NCI-H1048 (cell line): Measurements from ENCODE around the gene CPPED1.

Source experiments
- DNase-seq: peaks from one replicate; lab custom pipeline; 2025; lab: John Stamatoyannopoulos, UW

The CPPED1 gene

DNA sequence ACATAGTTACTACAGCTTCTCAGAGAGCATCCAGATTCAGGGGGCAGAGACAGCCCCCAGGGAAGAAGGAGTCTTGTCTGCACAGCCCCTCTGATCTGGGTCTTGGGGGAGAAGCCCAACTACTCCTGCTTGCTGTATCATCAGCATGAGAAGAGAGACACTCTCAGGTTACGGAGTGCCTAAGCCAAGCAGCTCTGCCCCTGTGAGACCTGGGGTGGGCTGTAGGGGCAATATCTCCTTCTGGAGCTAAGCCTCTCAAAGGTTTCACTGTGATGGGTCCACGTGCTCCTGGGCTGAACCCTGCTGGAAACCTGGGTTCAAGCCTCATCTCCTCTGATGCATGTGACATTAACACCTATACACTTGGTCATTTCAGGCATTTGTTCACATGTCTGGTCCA, 123.2 kb downstream of the CPPED1 start:
- no peak for DNase-seq

DNA sequence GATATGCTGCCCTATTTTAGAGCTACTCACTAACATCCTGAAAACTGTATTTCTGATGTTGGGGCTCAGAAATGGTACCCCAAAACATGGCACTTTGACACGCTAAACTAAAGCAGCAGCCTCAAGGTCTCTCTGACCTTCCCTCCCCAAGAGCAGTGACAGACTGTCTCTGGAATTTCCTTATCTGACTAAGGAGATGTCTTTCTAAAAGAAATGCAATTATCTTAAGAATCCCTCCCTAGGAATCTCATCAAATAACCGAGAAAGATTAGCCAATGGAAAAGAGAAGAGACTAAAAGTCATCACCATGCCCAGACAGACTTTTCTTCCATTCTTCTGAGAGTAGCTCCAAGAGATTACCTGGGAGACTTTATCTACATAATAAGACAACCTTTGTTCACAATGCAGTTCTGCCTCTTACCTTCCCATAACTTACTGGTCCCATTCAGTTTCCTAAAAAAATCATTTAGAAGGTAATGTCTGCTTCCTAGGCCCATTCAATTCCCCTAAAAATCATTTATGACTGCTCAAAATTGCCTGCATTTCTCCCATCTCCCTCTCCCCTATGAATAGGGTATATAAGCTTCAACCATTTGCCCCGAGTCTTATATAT, 123.9 kb downstream of the CPPED1 start:
- DNase-seq: no peak

GRCh38 chr16:12678983-12679382, 124.7 kb downstream of the CPPED1 start:
- DNase-seq: no peak

DNA sequence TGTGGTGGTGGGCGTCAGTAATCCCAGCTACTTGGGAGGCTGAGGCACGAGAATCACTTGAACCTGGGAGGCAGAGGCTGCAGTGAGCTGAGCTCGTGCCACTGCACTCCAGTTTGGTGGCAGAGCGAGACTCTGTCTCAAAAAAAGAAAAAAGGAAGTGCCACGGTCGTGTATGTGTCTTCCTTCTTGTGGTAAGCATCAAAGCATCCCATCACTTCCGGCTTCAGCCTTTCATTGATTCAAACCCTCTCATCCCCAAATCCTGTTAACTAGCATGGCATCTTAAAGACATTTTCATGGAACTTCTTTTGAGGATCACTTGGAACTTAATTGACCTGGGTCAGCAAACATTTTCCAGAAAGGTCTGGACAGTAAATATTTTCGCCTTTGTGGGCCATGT, 126.2 kb downstream of the CPPED1 start:
- DNase-seq: no peak

GRCh38 chr16:12675852-12676251, 127.8 kb downstream of the CPPED1 start:
- no peak for DNase-seq

- DNase-seq: no peak
These were observed 128.6 kb downstream of the CPPED1 start for GRCh38 chr16:12675046-12675445.

GRCh38 chr16:12674524-12674923, 129.2 kb downstream of the CPPED1 start:
- no peak for DNase-seq

GRCh38 chr16:12674071-12674470, 129.6 kb downstream of the CPPED1 start:
- DNase-seq: no peak

- no peak for DNase-seq
These were observed 130.2 kb downstream of the CPPED1 start for GRCh38 chr16:12673466-12673865.

DNA sequence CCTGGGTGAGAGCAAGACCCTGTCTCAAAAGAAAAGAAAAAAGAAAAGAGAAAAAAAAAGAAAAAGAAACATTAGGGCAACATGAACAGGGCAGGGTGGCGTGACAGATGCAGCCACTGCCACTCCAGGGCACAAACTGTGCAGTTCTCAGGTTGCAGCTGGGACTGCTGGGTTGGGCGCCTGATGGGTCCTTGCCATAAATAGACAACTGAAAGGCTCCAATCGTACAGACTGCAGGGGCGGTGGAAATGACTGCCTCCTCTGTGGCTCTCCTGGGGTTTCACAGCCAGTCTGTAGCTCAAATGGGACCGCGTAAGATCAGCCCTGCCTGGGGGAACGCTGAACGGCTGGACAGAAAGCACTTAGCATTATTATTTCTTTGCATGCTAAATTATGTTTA, 130.7 kb downstream of the CPPED1 start:
- no peak for DNase-seq

DNA sequence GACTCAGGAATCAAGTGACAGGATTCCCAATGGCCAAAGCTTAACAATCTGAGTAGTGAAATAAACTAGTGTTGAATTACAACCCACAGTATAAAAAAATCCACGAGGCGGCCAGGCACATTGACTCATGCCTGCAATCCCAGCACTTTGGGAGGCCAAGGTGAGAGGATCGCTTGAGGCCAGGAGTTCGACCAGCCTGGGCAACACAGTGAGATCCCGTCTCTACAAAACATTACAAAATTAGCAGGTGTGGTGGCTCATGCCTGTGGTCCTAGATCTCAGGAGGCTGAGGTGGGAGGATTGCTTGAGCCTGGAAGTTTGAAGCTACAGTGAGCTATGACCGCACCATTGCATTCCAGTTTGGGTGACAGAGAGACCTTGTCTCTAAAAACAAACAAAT, 133.8 kb downstream of the CPPED1 start:
- no peak for DNase-seq

GRCh38 chr16:12667909-12668308, 135.8 kb downstream of the CPPED1 start:
- DNase-seq: no peak

DNA sequence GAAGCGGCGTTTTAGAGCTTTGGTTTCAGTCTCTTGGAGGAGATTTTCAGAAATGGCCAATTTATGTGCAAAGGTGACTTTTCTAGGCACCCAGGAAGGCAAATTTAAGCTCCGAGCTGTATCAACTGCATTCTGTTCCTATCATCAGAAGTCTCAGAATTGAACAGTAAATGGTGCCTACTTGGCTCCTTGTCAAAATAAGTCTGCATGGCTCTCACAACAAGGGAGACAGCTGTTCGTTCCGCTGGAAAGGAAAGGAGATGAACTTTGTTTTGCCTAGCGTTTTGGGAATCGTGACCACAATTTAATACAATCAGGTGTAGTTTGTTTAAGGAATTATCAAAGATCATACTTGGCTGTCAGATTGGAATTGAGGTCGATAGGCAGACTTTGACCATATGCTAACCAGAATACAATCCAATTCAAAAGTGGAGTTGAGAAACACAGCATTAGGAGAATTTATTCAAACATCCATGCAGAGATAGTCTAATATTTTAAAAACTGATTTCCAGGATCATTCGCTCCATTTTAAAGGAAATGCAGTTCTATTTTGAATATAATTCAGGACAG, 139.4 kb downstream of the CPPED1 start:
- DNase-seq: no peak

GRCh38 chr16:12661656-12662172, 142.0 kb downstream of the CPPED1 start:
- DNase-seq: no peak

GRCh38 chr16:12659871-12660270, 143.8 kb downstream of the CPPED1 start:
- DNase-seq: no peak

DNA sequence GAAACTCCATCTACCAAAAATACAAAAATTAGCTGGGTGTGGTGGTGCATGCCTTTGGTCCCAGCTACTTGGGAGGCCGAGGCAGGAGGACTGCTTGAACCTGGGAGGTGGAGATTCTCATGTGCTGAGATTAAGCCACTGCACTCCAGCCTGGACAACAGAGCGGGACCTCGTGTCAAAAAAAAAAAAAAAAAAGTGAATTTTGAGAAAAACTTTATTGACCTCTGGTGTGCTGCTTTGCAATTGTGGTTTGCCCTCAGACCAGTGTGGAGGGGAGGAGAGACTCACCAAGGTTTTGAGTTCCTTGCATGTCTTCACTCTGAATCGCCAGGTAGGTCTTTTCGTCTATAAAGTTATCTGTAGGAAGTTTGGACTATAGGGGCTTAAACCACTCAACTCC, 145.2 kb downstream of the CPPED1 start:
- DNase-seq: no peak

GRCh38 chr16:12655537-12655936, 148.2 kb downstream of the CPPED1 start:
- no peak for DNase-seq

- no peak for DNase-seq
These were observed 149.8 kb downstream of the CPPED1 start for GRCh38 chr16:12653820-12654392.

GRCh38 chr16:12652924-12653323, 150.8 kb downstream of the CPPED1 start:
- DNase-seq: no peak

DNA sequence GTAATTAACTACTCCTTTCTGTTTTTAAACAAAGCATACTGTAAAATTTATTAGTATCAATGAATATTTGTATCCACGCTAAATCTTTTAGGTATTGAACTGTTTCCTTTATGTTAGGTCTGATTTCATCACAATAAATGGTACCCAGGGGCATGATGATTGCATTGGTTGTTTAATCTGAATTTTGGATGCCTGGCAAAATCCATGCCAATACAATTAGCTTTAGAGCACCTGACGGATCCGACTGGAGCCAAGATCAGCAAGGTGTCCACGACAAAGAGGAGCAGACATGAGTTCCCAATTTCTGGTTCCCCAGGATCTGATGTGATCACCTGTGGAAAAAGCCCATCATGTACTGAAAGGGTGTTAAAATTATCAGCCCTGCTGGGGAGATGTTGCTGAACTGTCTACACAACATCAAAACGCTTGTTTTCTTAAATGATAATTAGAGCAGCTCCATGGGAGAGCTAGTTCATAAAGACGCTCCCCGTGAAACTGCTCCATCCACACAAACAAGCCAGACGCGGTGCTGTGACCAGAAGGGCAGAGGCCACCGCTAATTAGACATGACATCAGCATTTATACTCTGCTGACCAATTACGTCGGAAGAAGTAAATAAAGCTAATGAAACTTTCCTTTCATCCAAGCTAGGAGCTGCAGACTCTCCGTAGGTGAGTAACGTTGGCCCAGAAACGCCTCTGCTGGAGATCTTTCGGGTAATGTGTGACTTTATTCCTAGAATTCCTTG, 151.7 kb downstream of the CPPED1 start:
- DNase-seq: no peak

GRCh38 chr16:12649356-12649755, 154.3 kb downstream of the CPPED1 start:
- DNase-seq: no peak

DNA sequence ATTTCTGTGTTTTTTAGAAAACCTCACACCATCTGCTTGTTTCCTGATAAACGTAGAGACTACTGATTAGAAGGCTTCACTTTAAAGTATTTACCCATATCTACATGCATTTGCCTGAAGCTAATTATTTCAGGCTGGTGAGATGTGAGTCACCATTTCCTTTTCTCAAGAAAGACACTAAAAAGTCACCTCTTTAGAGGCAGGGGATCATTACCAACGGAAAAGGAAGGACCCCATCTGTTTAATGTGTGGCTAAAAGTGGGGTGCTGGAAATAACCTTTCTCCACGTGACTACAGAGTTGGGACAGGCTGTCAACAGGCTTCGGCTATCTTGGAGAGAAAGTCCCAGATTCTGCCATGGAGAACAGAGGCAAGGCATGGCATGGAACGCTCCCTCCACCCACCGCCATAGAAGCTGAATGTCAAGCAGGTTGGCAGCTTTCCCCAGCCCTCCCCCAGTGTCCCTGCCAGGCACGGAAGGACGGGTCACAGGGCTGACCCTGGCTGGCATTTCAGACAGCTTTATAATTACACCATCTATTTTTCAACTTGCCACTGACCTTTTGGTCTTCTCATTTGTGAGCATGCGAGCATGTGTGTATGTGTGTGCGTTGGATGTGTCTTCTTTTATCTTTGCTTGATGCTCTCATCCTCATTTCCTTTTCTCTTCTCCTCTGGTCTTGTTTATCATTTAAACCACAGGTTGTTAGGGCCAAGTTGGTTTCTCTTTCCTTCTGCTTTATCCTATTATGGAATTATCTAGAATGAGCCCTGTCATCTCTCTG, 157.0 kb downstream of the CPPED1 start:
- no peak for DNase-seq
